ENCODE measurements around the gene LENG8. TPM values are rescaled to one million over a fixed set of nuclear protein-coding genes. Genes with fewer than 3 reads are reported as not detected.
"Not testable (repeated sequence)": the region's sequence is repeated elsewhere in the genome, so short reads cannot be mapped to it uniquely, and the experiment has no call there.

Gene LENG8
- total RNA-seq, 4 donors from 2014 or later = 124 to 219 (median 157) TPM

DNA sequence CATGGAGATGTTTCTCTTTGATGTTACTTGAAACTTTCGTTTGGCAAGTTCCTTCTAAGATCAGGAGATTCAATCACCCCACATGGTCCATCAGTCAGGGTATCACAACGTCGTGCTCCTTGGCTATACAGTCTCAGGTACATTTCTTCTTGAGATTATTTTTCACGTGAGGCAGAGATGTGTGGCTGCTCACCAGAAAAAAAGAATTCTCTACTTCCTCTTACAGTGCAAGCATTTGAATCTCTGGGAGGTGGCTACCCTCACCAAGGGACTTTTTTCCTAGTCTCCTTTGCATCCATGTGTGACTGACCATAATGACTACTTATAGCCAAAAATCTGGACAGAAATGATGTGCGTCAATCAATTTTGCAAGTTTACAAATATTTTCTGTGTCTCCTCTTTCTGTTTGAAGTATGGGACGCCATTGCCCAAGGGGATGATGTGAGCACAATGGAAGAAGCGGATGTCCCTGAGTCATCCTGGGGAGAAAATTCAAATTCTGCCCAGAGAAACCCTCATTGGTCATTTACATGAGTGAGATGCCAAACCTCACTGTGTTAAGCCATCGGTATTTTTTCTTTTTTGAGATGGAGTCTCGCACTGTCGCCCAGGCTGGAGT is 45.1 kb downstream of the LENG8 start:
- TF ChIP-seq, protein P1, sequence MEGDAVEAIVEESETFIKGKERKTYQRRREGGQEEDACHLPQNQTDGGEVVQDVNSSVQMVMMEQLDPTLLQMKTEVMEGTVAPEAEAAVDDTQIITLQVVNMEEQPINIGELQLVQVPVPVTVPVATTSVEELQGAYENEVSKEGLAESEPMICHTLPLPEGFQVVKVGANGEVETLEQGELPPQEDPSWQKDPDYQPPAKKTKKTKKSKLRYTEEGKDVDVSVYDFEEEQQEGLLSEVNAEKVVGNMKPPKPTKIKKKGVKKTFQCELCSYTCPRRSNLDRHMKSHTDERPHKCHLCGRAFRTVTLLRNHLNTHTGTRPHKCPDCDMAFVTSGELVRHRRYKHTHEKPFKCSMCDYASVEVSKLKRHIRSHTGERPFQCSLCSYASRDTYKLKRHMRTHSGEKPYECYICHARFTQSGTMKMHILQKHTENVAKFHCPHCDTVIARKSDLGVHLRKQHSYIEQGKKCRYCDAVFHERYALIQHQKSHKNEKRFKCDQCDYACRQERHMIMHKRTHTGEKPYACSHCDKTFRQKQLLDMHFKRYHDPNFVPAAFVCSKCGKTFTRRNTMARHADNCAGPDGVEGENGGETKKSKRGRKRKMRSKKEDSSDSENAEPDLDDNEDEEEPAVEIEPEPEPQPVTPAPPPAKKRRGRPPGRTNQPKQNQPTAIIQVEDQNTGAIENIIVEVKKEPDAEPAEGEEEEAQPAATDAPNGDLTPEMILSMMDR (IDR thresholded peaks at IDR 0.05) = no peak
- TF ChIP-seq POLR2A (IDR thresholded peaks at IDR 0.05) = no peak
- DNase-seq = no peak
- Histone ChIP-seq H3K27me3 (no peaks in the 10 kb centered on the region), H3K4me3 (replicated peaks in 1 of 3) (no peak overlapping the region), H3K4me1 (no peaks in the 10 kb centered on the region), H3K9me3 (no peaks in the 10 kb centered on the region), H3K36me3 (no peaks in the 10 kb centered on the region), H3K27ac (no peak overlapping the region)
- WGBS, 2 donors = 71 to 72% methylated on average over 10 of the region's 10 CpGs
- intact Hi-C loops (cut with DNase I) = no loop called here

DNA sequence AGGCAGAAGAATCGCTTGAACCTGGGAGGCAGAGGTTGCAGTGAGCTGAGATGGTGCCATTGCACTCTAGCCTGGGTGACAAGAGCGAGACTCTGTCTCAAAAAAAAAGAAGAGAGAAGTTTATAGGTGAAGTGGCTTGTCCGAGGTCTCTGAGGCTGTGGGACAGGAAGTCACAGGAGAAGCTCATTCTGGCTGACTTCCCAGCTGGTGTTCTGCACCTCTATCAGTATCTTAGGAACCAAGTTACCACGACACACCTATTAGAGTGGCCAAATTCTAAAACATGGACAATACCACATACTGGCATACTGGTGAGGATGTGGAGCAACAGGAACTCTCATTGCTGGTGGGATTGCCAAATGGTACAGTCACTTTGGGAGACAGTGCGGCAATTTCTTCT is 46.3 kb downstream of the LENG8 start:
- intact Hi-C loops (cut with DNase I); DNase-seq; H3K4me1 ChIP-seq; H3K9me3 ChIP-seq; H3K27ac ChIP-seq; H3K36me3 ChIP-seq; H3K4me3 ChIP-seq (replicated peaks in 1 of 3); H3K27me3 ChIP-seq: not testable (repeated sequence)
- 65 to 66% methylated on average over 5 of the region's 5 CpGs for WGBS, 2 donors

DNA sequence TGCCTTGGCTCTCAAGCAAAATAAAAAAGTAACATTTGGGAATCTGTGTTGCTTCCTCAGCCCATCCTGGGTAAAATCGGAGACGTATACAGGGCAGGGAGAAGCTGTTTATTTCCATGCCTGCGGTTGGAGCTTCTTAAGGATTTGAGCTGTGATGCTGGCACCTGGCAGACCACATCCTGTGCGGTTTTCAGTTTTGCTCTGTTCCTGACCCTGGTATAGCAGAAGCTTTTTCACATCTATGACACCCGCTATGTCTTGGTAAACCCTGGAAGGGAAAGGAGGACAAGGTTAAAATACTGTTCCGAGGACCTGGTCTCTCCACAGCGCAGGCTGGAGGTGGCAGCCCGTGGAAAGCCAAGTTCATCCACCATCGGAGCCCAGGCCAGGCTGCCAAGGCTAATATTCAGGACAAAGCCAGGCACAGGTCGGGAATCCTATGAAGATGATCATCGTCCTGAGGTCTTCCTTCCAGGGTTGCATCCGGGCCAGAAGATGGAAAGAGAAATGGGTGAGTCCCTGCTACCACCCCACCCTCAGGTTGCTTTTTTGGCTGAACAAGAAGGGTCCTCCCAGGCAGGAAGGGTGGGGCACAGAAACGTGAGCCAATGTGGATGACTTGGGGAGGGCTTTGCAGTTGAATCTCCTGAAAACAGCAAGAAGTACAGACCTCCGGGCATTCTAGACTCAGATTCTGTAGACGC is 48.9 kb downstream of the LENG8 start:
- H3K27ac ChIP-seq; H3K9me3 ChIP-seq; intact Hi-C loops (cut with DNase I); H3K27me3 ChIP-seq; H3K36me3 ChIP-seq; H3K4me3 ChIP-seq (replicated peaks in 1 of 3); DNase-seq; H3K4me1 ChIP-seq: not testable (repeated sequence)
- WGBS, 2 donors = 69 to 75% methylated on average over 5 to 8 of the region's 15 CpGs

DNA sequence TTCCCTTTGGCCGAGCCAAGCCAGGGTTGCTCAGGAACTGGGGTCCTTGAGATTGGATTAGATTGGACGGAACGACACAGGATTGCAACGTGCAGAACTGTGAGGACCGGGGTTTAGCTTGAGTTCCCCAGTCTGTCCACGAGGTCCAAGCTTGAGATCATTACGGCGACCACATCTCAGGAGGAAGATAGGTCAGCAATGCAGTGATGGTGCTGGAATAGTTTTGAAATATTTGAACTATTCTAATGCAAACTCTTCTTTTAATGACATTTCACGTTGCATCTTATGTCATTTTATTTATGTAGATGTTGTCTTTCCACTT is 49.4 kb downstream of the LENG8 start:
- H3K4me3 ChIP-seq (replicated peaks in 1 of 3); H3K4me1 ChIP-seq; H3K36me3 ChIP-seq; H3K27ac ChIP-seq; H3K27me3 ChIP-seq; H3K9me3 ChIP-seq; DNase-seq; intact Hi-C loops (cut with DNase I): not testable (repeated sequence)
- WGBS, 2 donors = 81 to 83% methylated on average over 2 to 8 of the region's 9 CpGs

DNA sequence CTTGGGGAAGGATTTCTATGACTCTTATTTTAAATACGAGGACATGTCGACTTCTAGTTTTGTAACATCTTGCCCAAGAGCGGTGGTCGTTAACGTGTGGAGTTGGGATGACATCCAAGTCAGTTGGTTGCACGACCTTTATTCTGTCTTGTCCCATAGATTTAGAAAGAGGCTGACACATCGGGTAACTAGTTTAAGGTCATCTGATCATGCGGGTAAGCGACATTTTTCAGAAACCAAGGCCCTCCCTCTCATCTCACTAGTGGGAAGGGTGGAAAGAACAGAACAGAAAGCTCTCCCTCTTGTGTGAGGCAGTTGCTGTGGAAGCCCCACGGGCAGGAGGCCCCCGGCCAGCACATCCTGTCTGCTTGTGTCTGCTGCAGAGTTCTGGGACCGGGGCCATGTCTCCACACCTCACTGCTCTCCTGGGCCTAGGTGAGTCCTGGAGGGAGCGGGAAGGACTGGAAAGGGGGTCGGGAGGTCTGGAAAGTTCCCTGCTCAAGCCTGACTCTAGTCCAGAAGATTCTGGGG is 53.6 kb downstream of the LENG8 start, which contains the start of gene LAIR2:
Gene LAIR2, plus strand, starts transcription at position 314 of the 531 bp plus-strand sequence. Its CDS starts 88 bp downstream, at position 402.
- TF ChIP-seq, protein P1 (IDR thresholded peaks at IDR 0.05) = no peak
- no peak for TF ChIP-seq POLR2A (IDR thresholded peaks at IDR 0.05)
- no peaks in the 10 kb centered on the region for H3K9me3 ChIP-seq
- DNase-seq = peak in 1 of 2 donors; percentile 4
- intact Hi-C loops (cut with DNase I) = no loop called here
- no peaks in the 10 kb centered on the region for H3K4me1 ChIP-seq
- H3K4me3 ChIP-seq (replicated peaks in 1 of 3) = no peak within 1 kb of the TSS
- no peaks in the 10 kb centered on the region for H3K27me3 ChIP-seq
- no peak within 1 kb of the TSS for H3K27ac ChIP-seq
- no peaks in the 10 kb centered on the region for H3K36me3 ChIP-seq
- WGBS, 2 donors = 54 to 58% methylated on average over 13 to 14 of the region's 14 CpGs

DNA sequence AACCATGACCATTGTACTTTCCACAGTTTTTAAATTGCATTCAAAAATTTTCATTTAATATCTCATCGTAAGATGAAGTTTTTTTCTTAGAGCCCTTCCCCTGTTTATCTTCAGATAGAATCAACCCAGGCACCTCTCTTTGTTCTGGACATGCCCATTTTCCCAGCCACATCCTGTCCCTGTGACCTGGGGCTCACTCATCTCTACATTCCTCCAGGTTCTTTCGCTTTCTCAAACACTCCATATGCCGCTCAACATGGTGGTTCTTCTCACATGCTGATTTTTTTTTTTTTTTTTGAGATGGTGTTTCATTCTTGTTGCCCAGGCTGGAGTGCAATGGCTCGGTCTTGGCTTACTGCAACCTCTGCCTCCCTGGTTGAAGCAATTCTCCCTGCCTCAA is 56.5 kb downstream of the LENG8 start:
- intact Hi-C loops (cut with DNase I); H3K9me3 ChIP-seq; H3K4me3 ChIP-seq (replicated peaks in 1 of 3); H3K36me3 ChIP-seq; H3K4me1 ChIP-seq; H3K27ac ChIP-seq; H3K27me3 ChIP-seq; DNase-seq: not testable (repeated sequence)
- 73 to 80% methylated on average over 4 of the region's 4 CpGs for WGBS, 2 donors

DNA sequence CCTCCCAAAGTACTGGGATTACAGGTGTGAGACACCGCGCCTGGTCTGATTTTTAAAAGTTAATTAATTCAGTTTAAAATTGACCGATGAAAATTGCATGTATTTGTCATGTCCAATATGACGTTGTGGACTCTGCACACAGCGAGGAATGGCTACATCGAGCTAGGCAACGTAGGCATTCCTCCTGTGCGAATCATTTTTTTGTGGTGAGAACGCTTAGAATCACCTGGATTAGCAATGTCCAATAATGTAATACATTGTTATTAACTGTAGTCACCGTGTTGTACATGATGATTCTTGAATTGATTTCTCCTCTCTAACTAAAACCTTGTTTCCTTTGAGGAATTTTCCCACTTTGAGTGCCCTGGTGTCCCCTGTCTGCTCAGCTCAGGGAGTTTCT is 57.1 kb downstream of the LENG8 start:
- 72 to 89% methylated on average over 10 of the region's 10 CpGs for WGBS, 2 donors

DNA sequence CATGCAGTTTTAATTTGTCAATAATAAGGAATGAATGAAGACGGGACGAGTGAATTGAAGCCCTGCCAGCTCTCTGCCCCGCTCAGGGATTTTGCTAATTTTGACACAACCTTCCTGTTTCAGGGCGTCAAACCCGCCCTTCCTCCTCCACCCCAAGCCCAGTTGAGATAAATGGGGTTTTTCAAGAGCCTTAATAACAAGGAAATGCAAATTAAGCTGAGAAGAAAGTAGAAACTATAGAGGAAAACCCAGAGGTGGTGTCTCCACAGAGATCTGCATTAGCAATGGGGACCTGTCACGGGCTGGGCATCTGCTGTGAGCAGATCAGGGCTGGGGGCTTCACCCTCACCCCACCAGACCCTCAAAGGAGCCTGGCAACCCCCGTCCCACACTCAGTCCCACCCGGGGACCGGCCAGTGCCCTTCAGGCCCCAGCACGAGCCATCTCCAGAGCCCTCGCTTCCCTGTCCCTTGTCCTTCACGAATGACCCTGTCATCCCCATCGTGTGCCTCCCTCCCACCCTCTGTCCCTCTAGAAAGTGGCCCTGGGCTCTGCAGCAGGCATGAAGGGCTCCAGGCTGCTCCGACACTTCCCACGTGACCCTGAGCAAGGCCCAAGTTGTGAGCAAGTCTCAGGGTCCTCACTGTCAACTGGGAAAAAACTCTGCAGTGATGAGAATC is 58.2 kb downstream of the LENG8 start:
- intact Hi-C loops (cut with DNase I); H3K9me3 ChIP-seq; H3K27me3 ChIP-seq; H3K36me3 ChIP-seq; H3K4me3 ChIP-seq (replicated peaks in 1 of 3); H3K27ac ChIP-seq; H3K4me1 ChIP-seq; DNase-seq: not testable (repeated sequence)
- 65% methylated on average over 8 of the region's 15 CpGs; no CpG with 5 or more reads in 1 of the 2 donors for WGBS, 2 donors

More for the DNA sequence above, 57.1 kb downstream of the LENG8 start:
- Histone ChIP-seq H3K4me1 (no peaks in the 10 kb centered on the region), H3K36me3 (no peaks in the 10 kb centered on the region), H3K27me3 (no peaks in the 10 kb centered on the region), H3K4me3 (replicated peaks in 1 of 3) (no peak overlapping the region), H3K27ac (no peak overlapping the region), H3K9me3 (no peaks in the 10 kb centered on the region)
- no peak for DNase-seq
- intact Hi-C loops (cut with DNase I) = no loop called here
- TF ChIP-seq, protein P1 (IDR thresholded peaks at IDR 0.05) = no peak
- TF ChIP-seq POLR2A (IDR thresholded peaks at IDR 0.05) = no peak

Measured in thyroid gland (tissue), 4 donors.